Central memory CD8-positive, alpha-beta T cell (primary cell): ENCODE results near the gene CFAP58.
A peak's percentile ranks its signal among the peaks of the same experiment; 100 is the strongest.

Experiments used
- ATAC-seq: fragments of 150-1000 bp; cut with Tn5 transposase; replicated peaks from 2 replicates; pipeline ENCODE4 v1.10.0; 2022; ENCODE audit warnings: mild to moderate bottlenecking, moderate FRiP score, moderate number of reproducible peaks; ENCODE audit not compliant: poor library complexity, severe bottlenecking; ENCODE audit errors: extremely low read depth
- DNase-seq, 2 donors: peaks; one replicate each; pipeline ENCODE4 v3.0.0; 2021; ENCODE audit warnings: low spot score in 2 of 2
- H3K27ac Mint-ChIP-seq: one replicate; pipeline ENCODE4 v1.8.0; 2022; ENCODE audit warnings: low read depth, mild to moderate bottlenecking, moderate library complexity, mixed read lengths
- H3K27me3 Mint-ChIP-seq: one replicate; pipeline ENCODE4 v1.8.0; 2022; ENCODE audit warnings: mixed read lengths
- H3K36me3 Mint-ChIP-seq: one replicate; pipeline ENCODE4 v1.8.0; 2022; ENCODE audit warnings: mild to moderate bottlenecking, moderate library complexity, mixed read lengths; ENCODE audit not compliant: insufficient read depth
- H3K4me1 Mint-ChIP-seq: one replicate; pipeline ENCODE4 v1.8.0; 2022; ENCODE audit warnings: mixed read lengths
- H3K4me3 Mint-ChIP-seq: one replicate; pipeline ENCODE4 v1.8.0; 2022; ENCODE audit warnings: mild to moderate bottlenecking, moderate library complexity, mixed read lengths
- H3K9me3 Mint-ChIP-seq: one replicate; pipeline ENCODE4 v1.8.0; 2022; ENCODE audit warnings: mixed read lengths

The CFAP58 gene

DNA sequence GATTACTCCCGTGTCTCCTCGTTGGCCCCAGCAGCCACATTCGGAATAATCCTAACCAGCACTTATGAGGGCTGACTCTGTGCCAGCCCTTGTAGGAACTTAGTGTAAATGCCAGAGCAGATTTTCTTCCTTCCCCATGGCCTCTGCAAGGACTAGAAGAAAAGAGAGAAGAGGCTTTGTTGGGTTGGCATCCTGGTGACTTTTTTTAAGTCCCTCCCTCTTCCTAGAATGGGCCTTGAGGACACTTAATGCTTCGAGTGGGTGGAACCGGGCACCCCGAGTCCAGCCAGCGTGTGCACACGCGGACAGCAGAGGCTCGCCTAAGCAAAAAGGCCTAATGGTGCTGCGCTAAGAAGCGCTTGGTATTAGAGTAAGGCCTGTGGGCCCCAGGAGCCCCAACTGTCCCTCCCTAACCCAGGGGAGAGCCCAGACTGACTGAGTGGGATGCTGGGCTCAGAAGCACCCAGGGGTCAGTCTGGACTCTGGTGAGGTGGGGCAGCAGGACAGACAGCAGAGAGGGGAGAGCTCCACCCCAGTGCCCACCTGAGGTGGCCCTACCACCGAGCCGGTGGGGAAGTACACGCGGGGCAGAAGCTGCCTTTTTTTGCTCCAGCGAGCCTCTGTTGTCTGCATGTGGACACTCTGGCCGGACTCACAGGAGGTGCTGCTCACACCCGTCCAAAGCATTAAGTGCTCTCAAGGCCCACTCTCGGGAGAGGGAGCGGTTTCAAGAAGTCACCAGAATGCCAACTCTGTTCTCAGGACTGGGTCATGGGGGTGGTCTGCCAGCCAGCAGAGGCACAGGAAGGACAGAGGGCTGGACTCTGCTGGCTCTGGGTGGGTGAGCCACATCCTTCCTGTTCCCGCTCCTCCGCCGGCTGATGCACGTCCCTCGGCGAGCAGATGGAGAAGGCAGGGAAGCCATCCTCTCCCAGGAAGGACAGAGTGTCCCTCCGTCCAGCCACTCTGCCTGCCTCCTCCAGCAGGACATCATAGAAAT, 27.9 kb upstream of the CFAP58 start:
- H3K27me3 Mint-ChIP-seq = no peaks in the 10 kb centered on the region
- peak overlapping the region; percentile 82 for H3K4me3 Mint-ChIP-seq
- DNase-seq (no peak), ATAC-seq (no peak)
- peak overlapping the region; percentile 94 for H3K27ac Mint-ChIP-seq
- H3K36me3 Mint-ChIP-seq = peaks cover 42% of the 10 kb centered on the region
- no peaks in the 10 kb centered on the region for H3K9me3 Mint-ChIP-seq
- H3K4me1 Mint-ChIP-seq = peaks cover 95% of the 10 kb centered on the region

DNA sequence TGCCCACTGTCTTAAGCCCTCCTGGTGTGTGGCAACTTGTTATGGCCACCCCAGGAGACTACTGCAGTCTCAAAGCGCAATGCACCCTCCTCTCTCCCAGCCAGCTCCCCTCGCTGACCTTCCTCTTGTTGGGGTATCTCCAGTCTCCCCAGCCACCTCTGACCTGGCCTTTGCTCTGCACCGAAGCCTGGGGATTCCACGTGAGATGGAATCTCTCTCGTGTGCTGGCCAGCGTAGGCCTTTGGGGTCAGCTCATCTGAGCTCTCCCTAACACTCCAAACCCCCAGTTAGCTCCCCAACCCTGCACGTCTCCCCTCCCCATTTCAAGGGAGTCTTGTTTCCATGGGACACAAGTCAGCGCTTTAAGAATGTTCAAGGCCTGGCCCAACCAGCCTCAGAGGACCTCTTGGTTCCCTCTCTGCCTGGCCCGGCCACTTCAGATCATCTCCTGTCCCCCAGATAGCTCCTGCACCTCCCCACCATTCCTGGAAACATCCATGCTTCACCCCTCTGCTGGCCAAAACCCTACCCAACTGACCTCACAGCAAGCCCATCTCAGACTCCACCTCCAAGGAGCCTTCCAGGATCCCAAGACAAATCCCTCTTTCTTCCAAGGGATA, 26.5 kb upstream of the CFAP58 start:
- Mint-ChIP-seq H3K36me3 (peaks cover 44% of the 10 kb centered on the region), H3K4me1 (peaks cover 98% of the 10 kb centered on the region), H3K4me3 (peak overlapping the region; percentile 82), H3K27ac (peak overlapping the region; percentile 94), H3K9me3 (no peaks in the 10 kb centered on the region), H3K27me3 (no peaks in the 10 kb centered on the region)
- ATAC-seq = no peak
- no peak for DNase-seq

DNA sequence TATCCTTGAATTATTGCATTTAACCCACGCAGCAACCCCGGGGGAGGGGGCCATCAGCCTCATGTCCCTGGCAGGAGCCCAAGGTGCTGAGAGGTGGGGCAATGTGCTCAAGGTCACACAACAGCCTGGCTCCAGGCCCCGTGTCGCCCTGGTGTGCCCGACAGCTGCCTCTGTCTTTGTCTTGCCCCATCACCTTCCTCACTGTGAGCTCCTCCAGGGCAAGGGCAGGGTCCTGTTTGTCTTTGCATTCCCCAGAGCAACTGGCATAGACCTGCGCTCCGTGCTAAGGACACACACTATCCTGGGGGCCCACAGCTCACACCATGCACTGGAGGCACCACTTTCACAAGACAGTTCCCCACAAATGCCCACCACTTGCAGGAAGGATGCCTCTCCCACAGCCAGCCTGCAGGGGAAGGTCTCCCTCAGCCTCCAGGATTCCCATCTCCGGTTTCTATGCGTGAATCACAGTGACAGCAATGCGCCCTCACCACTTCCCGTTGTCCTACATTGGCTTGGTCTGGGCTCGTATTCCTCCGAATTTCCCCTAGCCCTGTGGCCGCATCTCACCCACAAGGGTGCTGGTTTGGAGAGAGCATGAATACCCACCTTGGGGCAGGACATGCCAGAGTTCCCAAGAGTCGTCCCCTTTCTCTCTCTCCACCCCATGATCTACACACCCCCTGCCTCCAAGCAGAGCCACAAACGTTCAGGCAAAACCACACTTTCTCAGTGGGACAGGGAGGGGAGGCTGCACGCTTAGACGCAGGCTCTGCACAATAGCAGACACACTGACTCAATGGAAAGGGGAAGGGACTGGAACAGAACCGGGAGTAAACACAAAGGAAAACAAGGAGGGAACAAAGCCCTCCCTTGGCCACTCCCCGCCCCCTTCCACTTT, 25.6 kb upstream of the CFAP58 start:
- ATAC-seq (no peak), DNase-seq (no peak)

DNA sequence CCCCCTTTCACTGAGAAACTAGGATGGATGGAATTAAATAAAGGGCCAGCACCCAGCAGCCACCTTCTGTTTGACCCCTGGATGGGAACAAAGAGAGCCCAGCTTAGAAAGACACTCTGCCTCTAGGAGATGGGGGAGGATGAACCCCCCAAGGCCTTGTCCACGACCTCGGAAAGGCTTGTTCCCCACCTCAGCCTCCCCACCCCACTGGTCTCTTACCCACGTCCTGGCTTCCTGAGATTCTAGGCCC, 25.1 kb upstream of the CFAP58 start:
- ATAC-seq = no peak
- no peaks in the 10 kb centered on the region for H3K9me3 Mint-ChIP-seq

More for the DNA sequence above, 25.6 kb upstream of the CFAP58 start:
- Mint-ChIP-seq H3K27ac (peak overlapping the region; percentile 94), H3K36me3 (peaks cover 42% of the 10 kb centered on the region), H3K4me1 (peaks cover 96% of the 10 kb centered on the region), H3K4me3 (peak overlapping the region; percentile 82), H3K9me3 (no peaks in the 10 kb centered on the region), H3K27me3 (no peaks in the 10 kb centered on the region)

DNA sequence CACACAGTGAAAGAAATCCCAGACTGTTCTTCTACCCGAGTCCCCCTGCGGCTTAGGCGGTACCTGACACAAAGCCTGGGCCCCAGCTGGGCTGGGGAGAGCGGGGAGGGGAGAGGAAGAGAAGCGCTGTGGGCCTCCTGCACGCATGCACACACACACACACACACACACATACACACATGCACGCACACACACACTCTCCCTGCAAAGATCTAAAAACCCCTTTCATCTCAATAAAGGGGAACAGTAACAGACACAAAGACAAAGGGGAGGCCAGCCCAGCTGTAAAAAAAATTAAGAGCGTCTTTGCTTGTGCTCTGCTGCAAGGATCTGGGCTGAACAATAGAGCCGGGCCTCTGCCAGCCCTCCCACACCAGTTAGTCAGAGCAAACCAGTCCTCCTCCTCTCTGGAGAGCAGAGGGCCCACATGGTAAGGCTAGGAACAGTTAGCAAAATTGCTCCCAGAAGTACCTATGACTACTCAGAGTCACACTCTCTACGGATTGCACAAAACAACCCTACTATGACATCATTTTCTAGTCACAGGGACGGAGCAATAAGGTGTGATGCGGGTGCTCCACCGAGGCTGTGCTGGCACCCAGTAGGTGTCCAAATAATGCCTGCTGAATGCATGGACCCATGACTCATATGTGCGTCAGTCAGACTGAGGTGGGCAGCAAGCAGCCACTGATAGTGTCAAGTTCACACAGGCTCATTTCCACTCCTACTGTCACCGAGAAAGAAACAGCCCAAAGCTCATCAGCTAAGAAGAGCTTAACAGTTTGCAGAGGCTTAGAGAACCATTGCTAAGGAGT, 24.5 kb upstream of the CFAP58 start:
- Mint-ChIP-seq H3K36me3 (peaks cover 47% of the 10 kb centered on the region), H3K4me3 (peak overlapping the region; percentile 82), H3K27ac (peak overlapping the region; percentile 94), H3K4me1 (peaks cover 93% of the 10 kb centered on the region), H3K27me3 (no peaks in the 10 kb centered on the region), H3K9me3 (no peaks in the 10 kb centered on the region)
- DNase-seq (peak in 1 of 2 donors; percentile 65), ATAC-seq (peak; percentile 61)

More for the DNA sequence above, 25.1 kb upstream of the CFAP58 start:
- no peak for DNase-seq
- H3K27me3 Mint-ChIP-seq = no peaks in the 10 kb centered on the region
- H3K4me1 Mint-ChIP-seq = peaks cover 96% of the 10 kb centered on the region
- H3K36me3 Mint-ChIP-seq = peaks cover 46% of the 10 kb centered on the region
- H3K4me3 Mint-ChIP-seq = peak overlapping the region; percentile 82
- H3K27ac Mint-ChIP-seq = peak overlapping the region; percentile 94

DNA sequence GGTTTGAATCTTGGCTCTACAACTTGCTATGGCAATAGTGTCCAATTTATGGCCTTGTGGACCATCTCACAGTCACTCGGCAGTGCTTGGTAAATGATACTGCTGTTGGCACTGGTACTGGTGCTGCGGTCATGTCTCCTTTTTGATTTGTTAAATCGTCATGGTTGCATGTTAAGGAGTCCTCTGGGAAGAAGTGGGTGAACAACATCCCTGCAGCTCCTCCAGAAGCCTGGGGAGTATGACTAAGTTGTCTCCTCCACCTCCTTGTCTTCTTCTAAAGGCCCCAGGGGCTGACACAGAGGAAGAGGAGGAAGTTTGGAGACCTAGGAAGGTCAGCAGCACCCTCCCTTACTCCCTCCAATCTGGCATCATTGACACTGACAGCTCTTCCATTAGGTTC, 23.9 kb upstream of the CFAP58 start:
- Mint-ChIP-seq H3K4me1 (peaks cover 86% of the 10 kb centered on the region), H3K27ac (peak overlapping the region; percentile 94), H3K36me3 (peaks cover 45% of the 10 kb centered on the region), H3K4me3 (peak overlapping the region; percentile 82), H3K9me3 (no peaks in the 10 kb centered on the region), H3K27me3 (no peaks in the 10 kb centered on the region)
- DNase-seq (no peak), ATAC-seq (no peak)

DNA sequence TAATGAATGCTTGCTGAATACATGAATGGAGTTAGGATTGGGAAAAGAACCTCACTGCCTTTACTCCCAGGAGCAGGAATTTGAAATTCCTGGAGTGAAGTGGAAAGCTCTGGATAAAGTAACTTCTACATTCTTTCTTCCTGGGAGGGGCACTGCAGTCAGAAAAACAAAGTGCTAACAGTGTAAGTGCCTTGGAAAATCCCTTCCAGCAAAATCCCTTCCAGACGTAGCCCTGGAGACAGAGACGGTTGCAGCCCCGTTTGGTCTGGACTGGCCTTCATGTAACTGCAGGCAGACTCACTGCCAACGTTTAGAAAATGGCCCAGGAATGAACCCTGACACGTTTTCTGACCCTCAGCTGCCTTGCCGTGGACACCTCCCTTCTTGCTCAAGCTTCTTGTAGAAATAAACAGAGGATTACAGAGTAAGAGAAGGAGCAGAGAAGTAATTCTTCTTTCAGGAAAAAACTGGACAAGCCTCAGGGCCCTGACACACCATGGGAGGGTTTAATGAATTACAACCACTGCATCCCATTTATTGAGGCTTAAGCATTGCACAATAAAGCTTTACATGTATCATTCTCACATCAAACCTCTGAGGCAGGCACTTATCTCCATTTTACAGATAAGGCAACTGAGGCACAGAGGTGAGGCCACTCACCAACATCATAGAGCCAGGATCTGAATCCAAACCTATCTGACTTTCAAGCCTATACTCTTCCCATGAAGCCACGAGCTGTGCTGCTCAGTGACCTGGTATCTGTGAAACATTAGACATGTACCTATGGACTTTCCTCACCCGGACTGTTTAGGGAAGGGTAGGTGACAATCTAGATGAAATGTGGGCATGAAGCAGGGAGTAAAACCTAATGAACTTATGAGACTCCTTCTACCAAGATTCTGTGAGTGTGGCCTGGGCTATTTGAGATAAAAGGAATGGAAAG, 23.2 kb upstream of the CFAP58 start:
- no peaks in the 10 kb centered on the region for H3K9me3 Mint-ChIP-seq
- no peak for ATAC-seq
- H3K4me1 Mint-ChIP-seq = peaks cover 86% of the 10 kb centered on the region
- H3K27me3 Mint-ChIP-seq = no peaks in the 10 kb centered on the region
- no peak for DNase-seq
- peak overlapping the region; percentile 94 for H3K27ac Mint-ChIP-seq
- no peak overlapping the region for H3K4me3 Mint-ChIP-seq
- H3K36me3 Mint-ChIP-seq = peaks cover 42% of the 10 kb centered on the region

DNA sequence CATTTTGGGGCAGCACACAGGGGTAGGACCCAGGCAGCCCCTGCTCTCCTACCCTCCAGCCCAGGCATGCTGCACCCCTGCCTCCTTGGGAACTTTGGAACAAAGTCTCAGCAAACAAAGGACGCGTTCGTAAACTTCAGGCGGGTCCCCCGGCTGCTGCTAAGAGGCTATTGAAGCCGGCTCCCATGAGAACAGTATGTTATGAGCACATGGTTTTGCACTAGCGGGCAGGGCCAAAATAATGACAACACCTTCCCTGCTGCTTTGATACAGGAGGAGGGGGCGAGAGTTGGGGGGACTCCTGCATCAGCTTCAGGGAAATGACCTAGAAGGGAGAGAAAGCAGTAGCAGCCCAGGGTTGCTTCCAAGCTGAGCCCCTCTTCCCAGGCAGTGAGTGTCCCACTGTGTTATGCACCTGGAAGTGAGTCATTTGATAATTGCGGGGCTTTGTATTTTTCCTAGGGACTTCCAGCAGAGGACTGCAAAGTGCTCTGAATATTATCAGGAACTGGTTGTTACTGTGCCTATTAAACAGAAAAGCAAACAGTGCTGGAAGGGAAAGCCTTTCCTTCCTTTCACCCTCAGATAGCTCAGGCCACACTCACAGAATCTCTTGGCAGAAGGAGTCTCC, 22.3 kb upstream of the CFAP58 start:
- Mint-ChIP-seq H3K4me1 (peaks cover 86% of the 10 kb centered on the region), H3K36me3 (peaks cover 38% of the 10 kb centered on the region), H3K4me3 (no peak overlapping the region), H3K9me3 (no peaks in the 10 kb centered on the region), H3K27me3 (no peaks in the 10 kb centered on the region), H3K27ac (peak overlapping the region; percentile 56)
- ATAC-seq (no peak), DNase-seq (no peak)

DNA sequence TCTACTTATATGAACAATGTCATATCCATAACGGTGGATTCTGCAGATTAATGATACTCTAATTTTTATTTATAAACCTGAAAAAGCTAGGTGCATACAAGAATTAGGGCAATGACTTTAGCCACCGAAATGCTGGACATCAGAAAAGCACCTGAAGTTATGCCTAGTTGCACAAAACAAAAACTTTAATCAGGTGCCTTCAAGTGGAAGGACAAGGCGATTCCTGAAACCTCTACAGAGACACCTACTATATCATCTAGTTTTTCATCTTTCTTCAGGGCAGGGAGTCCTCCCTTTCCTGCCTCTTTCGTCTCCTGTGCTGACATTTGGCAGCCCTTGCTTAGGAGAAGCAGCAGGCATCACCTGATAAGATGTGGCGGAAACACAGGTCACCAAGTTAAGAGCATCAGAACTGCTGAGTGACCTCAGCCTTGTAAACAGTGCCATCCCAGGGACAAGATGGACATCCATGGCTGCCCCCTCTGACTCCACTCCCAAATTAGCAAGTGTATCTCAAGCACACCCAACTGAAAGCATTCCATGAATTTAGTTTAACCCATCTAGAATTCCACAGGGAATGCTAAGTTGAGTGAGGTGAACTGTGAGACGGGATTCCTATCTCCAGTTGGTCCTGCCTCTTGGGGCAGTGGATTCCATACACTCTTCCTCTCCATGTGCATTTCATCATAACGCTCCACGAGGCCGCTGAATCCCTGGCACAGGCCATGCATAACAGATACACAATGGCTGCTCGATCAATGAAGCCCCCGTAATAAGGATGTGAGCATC, 21.2 kb upstream of the CFAP58 start:
- DNase-seq = no peak
- peaks cover 41% of the 10 kb centered on the region for H3K36me3 Mint-ChIP-seq

DNA sequence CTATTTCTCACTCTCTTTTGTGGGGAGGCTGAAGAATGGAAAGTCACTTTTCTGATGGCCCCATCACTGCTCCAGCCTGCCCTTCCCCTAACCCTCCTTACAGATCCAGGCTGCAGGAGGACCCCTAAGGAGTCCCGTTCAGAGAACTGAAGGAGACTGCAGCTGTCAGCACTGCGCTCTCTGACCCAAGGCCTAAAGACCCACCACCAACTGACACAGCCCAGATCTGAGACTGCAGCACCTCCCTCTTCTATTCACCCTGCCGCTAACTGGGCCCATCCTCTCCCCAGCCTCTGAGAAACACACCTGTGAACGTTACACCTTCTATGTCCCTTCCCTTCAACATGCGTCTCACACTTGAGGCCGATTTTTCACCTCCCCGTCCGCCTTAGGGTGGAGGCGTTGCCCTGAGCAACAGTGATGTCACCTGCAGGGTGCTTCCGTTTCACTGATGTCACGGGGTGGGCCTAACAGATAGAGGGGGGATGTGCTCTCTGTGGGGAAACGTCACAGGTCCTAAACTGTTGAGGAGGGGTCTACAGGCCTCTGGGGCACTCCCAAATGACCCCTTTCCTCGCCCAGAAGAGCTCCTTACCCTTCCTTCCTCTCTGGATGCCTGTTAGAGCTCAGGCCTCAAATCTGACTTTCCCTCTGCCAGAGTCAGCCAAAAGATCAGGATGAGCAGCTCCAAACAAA, 20.5 kb upstream of the CFAP58 start:
- no peaks in the 10 kb centered on the region for H3K27me3 Mint-ChIP-seq
- H3K4me1 Mint-ChIP-seq = peaks cover 74% of the 10 kb centered on the region
- DNase-seq (peak; percentile 46 to 87), ATAC-seq (peak; percentile 71)
- no peaks in the 10 kb centered on the region for H3K9me3 Mint-ChIP-seq
- peak overlapping the region; percentile 68 for H3K4me3 Mint-ChIP-seq
- peak overlapping the region; percentile 98 for H3K27ac Mint-ChIP-seq
- H3K36me3 Mint-ChIP-seq = peaks cover 45% of the 10 kb centered on the region

More for the DNA sequence above, 21.2 kb upstream of the CFAP58 start:
- H3K4me1 Mint-ChIP-seq = peaks cover 81% of the 10 kb centered on the region
- peak overlapping the region; percentile 68 for H3K4me3 Mint-ChIP-seq
- H3K9me3 Mint-ChIP-seq = no peaks in the 10 kb centered on the region
- no peaks in the 10 kb centered on the region for H3K27me3 Mint-ChIP-seq
- peak overlapping the region; percentile 98 for H3K27ac Mint-ChIP-seq
- no peak for ATAC-seq
